IMR-90 (cell line): ENCODE data around the gene GTF2I. TPM values are rescaled to one million over a fixed set of nuclear protein-coding genes. Genes with fewer than 3 reads are reported as not detected.

ENCODE experiments used
- ATAC-seq: fragments of 200-7000 bp; cut with Tn5 transposase; 2 replicates; pipeline ENCODE4 v1.9.1; 2020; ENCODE audit warnings: low read depth, mild to moderate bottlenecking, moderate library complexity
- BruUV-seq: library from RNA; stranded (reverse); fragments of 400-500 nt; replicated peaks from 2 replicates; lab custom pipeline; 2021; lab: Mats Ljungman, UMichigan
- CTCF ChIA-PET: fragments of 300-600 bp; formaldehyde crosslinking; extraction: SDS; loops from one replicate; lab custom pipeline; 2021; ENCODE audit warnings: antibody characterized with exemption; lab: Yijun Ruan, JAX
- POLR2A ChIA-PET: fragments of 300-600 bp; sonication (Branson Sonifier 250); formaldehyde crosslinking; loops from one replicate; lab custom pipeline; 2022; ENCODE audit warnings: antibody characterized with exemption; ENCODE audit not compliant: unreplicated experiment; lab: Charles Lee
- DNase-seq: peaks from one replicate; pipeline ENCODE4 v3.0.0; 2013
- H2AFZ ChIP-seq: replicated peaks from 2 replicates; pipeline ENCODE3; 2013; ENCODE audit warnings: low read length, mild to moderate bottlenecking; ENCODE audit not compliant: poor library complexity
- H2AK5ac ChIP-seq: 2 replicates; pipeline ENCODE4 v1.6.1; 2013; ENCODE audit warnings: low read depth, low read length, inconsistent platforms
- H2AK9ac ChIP-seq: replicated peaks from 2 replicates; pipeline ENCODE3; 2013; ENCODE audit warnings: mild to moderate bottlenecking, low read depth, low read length, moderate library complexity; ENCODE audit not compliant: poor library complexity
- H2BK120ac ChIP-seq: 2 replicates; pipeline ENCODE4 v1.6.1; 2013; ENCODE audit warnings: low read depth, low read length, inconsistent platforms
- H2BK15ac ChIP-seq: 3 replicates; pipeline ENCODE4 v1.6.1; 2013; ENCODE audit warnings: low read depth, low read length, inconsistent platforms
- H2BK20ac ChIP-seq: 2 replicates; pipeline ENCODE4 v1.6.1; 2013; ENCODE audit warnings: low read depth, mild to moderate bottlenecking, inconsistent platforms, low read length, moderate library complexity
- H2BK5ac ChIP-seq: 2 replicates; pipeline ENCODE4 v1.6.1; 2013; ENCODE audit warnings: mild to moderate bottlenecking, low read depth, low read length, inconsistent platforms; ENCODE audit not compliant: poor library complexity, severe bottlenecking
- H3K14ac ChIP-seq: replicated peaks from 2 replicates; pipeline ENCODE4 v1.6.1; 2013; ENCODE audit warnings: low read depth, low read length, inconsistent platforms
- H3K18ac ChIP-seq: 2 replicates; pipeline ENCODE4 v1.6.1; 2013; ENCODE audit warnings: low read depth, low read length, control low read depth
- H3K23ac ChIP-seq: 2 replicates; pipeline ENCODE4 v1.6.1; 2013; ENCODE audit warnings: low read depth, low read length, inconsistent platforms
- H3K27ac ChIP-seq: 2 replicates; pipeline ENCODE4 v1.5.1; 2013; ENCODE audit warnings: mild to moderate bottlenecking, control low read depth, low read length; ENCODE audit not compliant: insufficient read depth
- H3K27me3 ChIP-seq: 2 replicates; pipeline ENCODE4 v1.6.1; 2013; ENCODE audit warnings: low read length; ENCODE audit not compliant: control insufficient read depth, insufficient read depth
- H3K36me3 ChIP-seq: 2 replicates; pipeline ENCODE4 v1.6.1; 2013; ENCODE audit warnings: low read length, mixed read lengths; ENCODE audit not compliant: control insufficient read depth, insufficient read depth
- H3K4ac ChIP-seq: 2 replicates; pipeline ENCODE4 v1.6.1; 2013; ENCODE audit warnings: low read depth, low read length, inconsistent platforms
- H3K4me1 ChIP-seq: 2 replicates; pipeline ENCODE4 v1.6.1; 2013; ENCODE audit warnings: low read length, mixed read lengths; ENCODE audit not compliant: control insufficient read depth, insufficient read depth
- H3K4me2 ChIP-seq: 2 replicates; pipeline ENCODE4 v1.6.1; 2013; ENCODE audit warnings: low read depth, mild to moderate bottlenecking, control low read depth, low read length, moderate library complexity
- H3K4me3 ChIP-seq: 2 replicates; pipeline ENCODE4 v1.5.1; 2013; ENCODE audit warnings: low read depth, mild to moderate bottlenecking, control low read depth, low read length, moderate library complexity; ENCODE audit not compliant: insufficient read depth
- H3K56ac ChIP-seq: 2 replicates; pipeline ENCODE4 v1.6.1; 2013; ENCODE audit warnings: low read length, inconsistent platforms; ENCODE audit not compliant: insufficient read depth; ENCODE audit errors: extremely low read depth
- H3K79me1 ChIP-seq, 2 experiments: 2 replicates each; pipeline ENCODE4 v1.6.1; 2013; ENCODE audit warnings: low read length in 2 of 2, inconsistent platforms in 1 of 2, low read depth in 1 of 2
- H3K9ac ChIP-seq: 2 replicates; pipeline ENCODE4 v1.6.1; 2013; ENCODE audit warnings: low read depth, low read length, control low read depth
- H3K9me1 ChIP-seq: 2 replicates; pipeline ENCODE4 v1.6.1; 2013; ENCODE audit warnings: low read length, inconsistent platforms; ENCODE audit not compliant: insufficient read depth
- H3K9me3 ChIP-seq: 2 replicates; pipeline ENCODE4 v1.6.1; 2013; ENCODE audit warnings: low read length; ENCODE audit not compliant: control insufficient read depth, insufficient read depth
- H4K20me1 ChIP-seq: 2 replicates; pipeline ENCODE4 v1.6.1; 2013; ENCODE audit warnings: low read length, inconsistent platforms; ENCODE audit not compliant: insufficient read depth
- H4K5ac ChIP-seq: 2 replicates; pipeline ENCODE4 v1.6.1; 2013; ENCODE audit warnings: mild to moderate bottlenecking, low read depth, low read length, control low read depth
- H4K8ac ChIP-seq, 2 experiments: 2 replicates each; pipeline ENCODE4 v1.6.1; 2013; ENCODE audit warnings: low read depth in 2 of 2, low read length in 2 of 2, control low read depth in 1 of 2, inconsistent platforms in 1 of 2
- H4K91ac ChIP-seq: 2 replicates; pipeline ENCODE4 v1.6.1; 2013; ENCODE audit warnings: low read depth, low read length, inconsistent platforms; ENCODE audit not compliant: insufficient read depth
- BHLHE40 ChIP-seq: fragments of 150-350 bp; IDR thresholded peaks from 2 replicates; pipeline ENCODE4 v1.6.1; 2016; ENCODE audit warnings: mild to moderate bottlenecking, low read depth, low read length
- CHD1 ChIP-seq: IDR thresholded peaks from 2 replicates; pipeline ENCODE4 v1.6.1; 2012; ENCODE audit warnings: low read depth, low read length, improper control_type of control experiment
- FOS ChIP-seq: fragments of 150-350 bp; IDR thresholded peaks from 2 replicates; pipeline ENCODE4 v1.6.1; 2016; ENCODE audit warnings: low read depth, low read length
- MAFK ChIP-seq: IDR thresholded peaks from 2 replicates; pipeline ENCODE4 v1.6.1; 2012; ENCODE audit warnings: low read depth, low read length, improper control_type of control experiment
- MXI1 ChIP-seq: IDR thresholded peaks from 2 replicates; pipeline ENCODE4 v1.6.1; 2012; ENCODE audit warnings: low read depth, mild to moderate bottlenecking, low read length, moderate library complexity, borderline replicate concordance
- NFE2L2 ChIP-seq: fragments of 150-350 bp; IDR thresholded peaks from 2 replicates; pipeline ENCODE4 v1.6.1; 2016; ENCODE audit warnings: low read depth, mild to moderate bottlenecking, low read length
- POLR2A ChIP-seq: IDR thresholded peaks from 2 replicates; pipeline ENCODE4 v1.6.1; 2012; ENCODE audit warnings: mild to moderate bottlenecking, low read depth, low read length
- RFX5 ChIP-seq: IDR thresholded peaks from 2 replicates; pipeline ENCODE4 v1.8.0; 2012; ENCODE audit warnings: low read depth, mild to moderate bottlenecking, low read length, moderate library complexity
- WGBS, 2 experiments: methylation state at CpG; one replicate each; pipeline versions ENCODE4 v1.1.5 to v1.1.7; 2013; ENCODE audit warnings: missing lambda C conversion rate in 2 of 2; ENCODE audit not compliant: insufficient read length in 1 of 2; ENCODE audit errors: extremely low coverage in 2 of 2; 5-methylcytosine and 5-hydroxymethylcytosine counted together
- dilution Hi-C: fragments of 300-500 bp; cut with HindIII; formaldehyde crosslinking; loops from one replicate; pipeline ENCODE4 v1.14.3; 2018; ENCODE audit warnings: low sequenced_read_pairs; ENCODE audit not compliant: unreplicated experiment
- in situ Hi-C: fragments of 300-500 bp; cut with MboI; formaldehyde crosslinking; loops from 3 replicates; pipeline ENCODE4 v1.14.3; 2019; ENCODE audit warnings: low sequenced_read_pairs, inconsistent platforms, mixed read lengths
- intact Hi-C: fragments of 100-400 bp; cut with micrococcal nuclease; formaldehyde crosslinking; loops from 2 replicates; pipeline ENCODE4 v1.10.0; 2022
- polyA plus RNA-seq, 3 experiments: library from polyadenylated mRNA; depleted of rRNA; stranded (reverse); fragments of >200 nt; gene quantifications; 2 replicates each; pipeline ENCODE4 v1.2.3, GENCODE V29; 2012; ENCODE audit warnings: low replicate concordance in 1 of 3
- total RNA-seq: library from RNA; depleted of rRNA; stranded (reverse); fragments of >200 nt; gene quantifications from 2 replicates; pipeline ENCODE4 v1.2.3, GENCODE V29; 2012
- TF ChIP-seq, protein P1 (sequence below): fragments of 150-350 bp; IDR thresholded peaks from 2 replicates; pipeline ENCODE4 v1.6.1; 2016; ENCODE audit warnings: low read depth, mild to moderate bottlenecking, low read length, moderate library complexity, borderline replicate concordance
- TF ChIP-seq, protein P2 (sequence below): conservative IDR thresholded peaks from 2 replicates; pipeline ENCODE4 v1.5.1; 2012; ENCODE audit warnings: mild to moderate bottlenecking, low read depth, low read length, improper control_type of control experiment
- TF ChIP-seq, protein P3 (sequence below): fragments of 150-350 bp; IDR thresholded peaks from 2 replicates; pipeline ENCODE4 v1.6.1; 2017; ENCODE audit warnings: mild to moderate bottlenecking, antibody characterized with exemption, low read length, low read depth

GTF2I gene
- total and polyA plus RNA-seq, 2 of the 4 experiments (the other 2 are of a cell fraction) = 46.4 to 88.8 TPM

DNA sequence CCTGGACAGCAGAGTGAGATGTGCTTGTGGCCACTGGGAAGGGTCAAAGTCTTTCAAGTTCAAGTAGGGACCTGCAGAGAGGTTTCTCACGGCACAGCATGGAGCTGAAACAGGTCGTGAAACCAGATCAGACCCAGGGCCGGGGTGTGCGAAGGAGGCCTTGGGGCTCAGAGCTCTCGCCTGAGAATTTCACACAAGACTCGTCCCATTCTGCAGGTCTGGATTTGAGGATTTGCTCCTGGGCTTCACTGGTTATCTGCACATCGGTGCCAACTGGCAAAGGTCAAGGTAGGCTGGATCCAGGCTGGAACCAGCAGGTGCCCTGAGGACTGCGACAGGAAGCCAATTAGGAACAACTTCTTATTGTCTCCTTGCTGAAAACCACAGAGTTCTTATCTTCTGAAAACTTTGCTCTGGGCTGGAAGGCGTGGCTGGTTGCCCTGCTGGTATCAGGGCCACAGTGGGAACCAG, 24.0 kb upstream of the GTF2I start:
- ATAC-seq = no peak
- Histone ChIP-seq H3K79me1 (no peaks in the 10 kb centered on the region), H3K9me1 (0 out of 2 replicates have a peak, but pooled peaks cover 3% of the 10 kb centered on the region), H2AK5ac (no peak overlapping the region), H3K4me2 (no peak overlapping the region), H2BK120ac (no peak overlapping the region), H3K27ac (no peak overlapping the region), H3K18ac (no peak overlapping the region), H3K4me1 (peaks cover 4% of the 10 kb centered on the region), H3K4me3 (no peak overlapping the region), H4K20me1 (no peaks in the 10 kb centered on the region), H4K8ac (no peak overlapping the region), H2BK5ac (no peak overlapping the region), H3K4ac (no peak overlapping the region), H4K5ac (no peak overlapping the region; the same call in 1 of the 2 replicates), H3K36me3 (no peaks in the 10 kb centered on the region), H3K9me3 (no peaks in the 10 kb centered on the region), H3K9ac (no peak overlapping the region), H2AFZ (peak overlapping the region; percentile 43), H4K91ac (no peak overlapping the region), H2AK9ac (peak overlapping the region; percentile 78), H3K56ac (no peak overlapping the region), H3K14ac (no peak overlapping the region), H2BK20ac (no peak overlapping the region; the same call in 1 of the 2 replicates), H3K27me3 (no peaks in the 10 kb centered on the region), H2BK15ac (no peak overlapping the region), H3K23ac (no peak overlapping the region)
- BruUV-seq = no TSS peak
- CTCF ChIA-PET = no interaction called here
- intact Hi-C loops = no loop called here
- no peak for TF ChIP-seq RFX5
- TF ChIP-seq, protein P1, sequence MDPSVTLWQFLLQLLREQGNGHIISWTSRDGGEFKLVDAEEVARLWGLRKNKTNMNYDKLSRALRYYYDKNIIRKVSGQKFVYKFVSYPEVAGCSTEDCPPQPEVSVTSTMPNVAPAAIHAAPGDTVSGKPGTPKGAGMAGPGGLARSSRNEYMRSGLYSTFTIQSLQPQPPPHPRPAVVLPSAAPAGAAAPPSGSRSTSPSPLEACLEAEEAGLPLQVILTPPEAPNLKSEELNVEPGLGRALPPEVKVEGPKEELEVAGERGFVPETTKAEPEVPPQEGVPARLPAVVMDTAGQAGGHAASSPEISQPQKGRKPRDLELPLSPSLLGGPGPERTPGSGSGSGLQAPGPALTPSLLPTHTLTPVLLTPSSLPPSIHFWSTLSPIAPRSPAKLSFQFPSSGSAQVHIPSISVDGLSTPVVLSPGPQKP = no peak
- TF ChIP-seq FOS = no peak
- TF ChIP-seq, protein P2, sequence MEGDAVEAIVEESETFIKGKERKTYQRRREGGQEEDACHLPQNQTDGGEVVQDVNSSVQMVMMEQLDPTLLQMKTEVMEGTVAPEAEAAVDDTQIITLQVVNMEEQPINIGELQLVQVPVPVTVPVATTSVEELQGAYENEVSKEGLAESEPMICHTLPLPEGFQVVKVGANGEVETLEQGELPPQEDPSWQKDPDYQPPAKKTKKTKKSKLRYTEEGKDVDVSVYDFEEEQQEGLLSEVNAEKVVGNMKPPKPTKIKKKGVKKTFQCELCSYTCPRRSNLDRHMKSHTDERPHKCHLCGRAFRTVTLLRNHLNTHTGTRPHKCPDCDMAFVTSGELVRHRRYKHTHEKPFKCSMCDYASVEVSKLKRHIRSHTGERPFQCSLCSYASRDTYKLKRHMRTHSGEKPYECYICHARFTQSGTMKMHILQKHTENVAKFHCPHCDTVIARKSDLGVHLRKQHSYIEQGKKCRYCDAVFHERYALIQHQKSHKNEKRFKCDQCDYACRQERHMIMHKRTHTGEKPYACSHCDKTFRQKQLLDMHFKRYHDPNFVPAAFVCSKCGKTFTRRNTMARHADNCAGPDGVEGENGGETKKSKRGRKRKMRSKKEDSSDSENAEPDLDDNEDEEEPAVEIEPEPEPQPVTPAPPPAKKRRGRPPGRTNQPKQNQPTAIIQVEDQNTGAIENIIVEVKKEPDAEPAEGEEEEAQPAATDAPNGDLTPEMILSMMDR = no peak
- TF ChIP-seq, protein P3, sequence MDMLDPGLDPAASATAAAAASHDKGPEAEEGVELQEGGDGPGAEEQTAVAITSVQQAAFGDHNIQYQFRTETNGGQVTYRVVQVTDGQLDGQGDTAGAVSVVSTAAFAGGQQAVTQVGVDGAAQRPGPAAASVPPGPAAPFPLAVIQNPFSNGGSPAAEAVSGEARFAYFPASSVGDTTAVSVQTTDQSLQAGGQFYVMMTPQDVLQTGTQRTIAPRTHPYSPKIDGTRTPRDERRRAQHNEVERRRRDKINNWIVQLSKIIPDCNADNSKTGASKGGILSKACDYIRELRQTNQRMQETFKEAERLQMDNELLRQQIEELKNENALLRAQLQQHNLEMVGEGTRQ = no peak
- no peak for TF ChIP-seq BHLHE40
- TF ChIP-seq POLR2A = no peak
- no peak for TF ChIP-seq CHD1
- TF ChIP-seq NFE2L2 = no peak
- TF ChIP-seq MXI1 = no peak
- no peak for TF ChIP-seq MAFK
- no peak for DNase-seq
- in situ Hi-C loops = no loop called here
- POLR2A ChIA-PET = no interaction called here
- 91% methylated on average over 6 of the region's 9 CpGs; no CpG with 5 or more reads in 1 of the 2 experiments for WGBS, 2 experiments
- dilution Hi-C loops = no loop called here
